NOMO-1 treated with DMSO at 0.1 percent for 48 hours (cell line): ENCODE results near the gene ARRB1.
"Not testable (repeated sequence)": the region's sequence is repeated elsewhere in the genome, so short reads cannot be mapped to it uniquely, and the experiment has no call there.

Experiments used
- DNase-seq: peaks from one replicate; lab custom pipeline; 2025; ENCODE audit not compliant: unreplicated experiment; lab: John Stamatoyannopoulos, UW

Gene ARRB1

GRCh38 chr11:75371949-75372876 lies 20.8 kb upstream of the ARRB1 start:
- DNase-seq = no peak

- DNase-seq = peak; percentile 59
These were observed 18.2 kb upstream of the ARRB1 start for GRCh38 chr11:75369560-75370255.

DNA sequence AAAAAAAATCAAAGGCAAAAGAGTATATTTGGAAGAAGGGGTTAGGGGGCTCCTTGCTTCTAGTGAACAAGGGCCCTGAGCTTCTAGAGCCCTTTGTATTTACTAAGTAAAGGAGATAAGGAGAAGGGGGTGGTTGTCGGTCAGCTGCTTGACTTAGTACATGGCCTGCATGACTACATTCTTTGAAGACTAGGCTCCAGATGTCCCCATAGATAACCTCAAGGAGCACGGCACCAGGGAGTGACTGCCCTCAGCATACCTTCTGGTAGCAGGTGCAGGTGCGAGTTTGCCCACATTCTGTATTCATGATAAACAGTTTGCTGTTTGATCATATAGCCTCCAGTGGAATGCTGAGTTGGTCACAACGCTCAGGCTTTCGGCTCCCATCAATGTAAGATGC lies 15.4 kb upstream of the ARRB1 start:
- not testable (repeated sequence) for DNase-seq

- peak; percentile 77 for DNase-seq
These were observed 14.3 kb upstream of the ARRB1 start for GRCh38 chr11:75365711-75366181.

- DNase-seq = not testable (repeated sequence)
These were observed 10.8 kb upstream of the ARRB1 start for GRCh38 chr11:75362285-75362684.

GRCh38 chr11:75356613-75357012 lies 5.2 kb upstream of the ARRB1 start:
- DNase-seq = no peak

- DNase-seq = no peak
These were observed 3.6 kb upstream of the ARRB1 start for GRCh38 chr11:75355051-75355450.

- no peak for DNase-seq
These were observed 1.2 kb upstream of the ARRB1 start for GRCh38 chr11:75352588-75353206.

- DNase-seq = peak; percentile 84
These were observed 528 bp upstream of the ARRB1 start for GRCh38 chr11:75351791-75352587.

GRCh38 chr11:75350743-75351540 lies 519 bp downstream of the ARRB1 start:
- peak; percentile 41 for DNase-seq

- DNase-seq = no peak
These were observed 1.2 kb downstream of the ARRB1 start for GRCh38 chr11:75350122-75350742.

- DNase-seq = peak; percentile 41
These were observed 1.8 kb downstream of the ARRB1 start for GRCh38 chr11:75349521-75350116.

DNA sequence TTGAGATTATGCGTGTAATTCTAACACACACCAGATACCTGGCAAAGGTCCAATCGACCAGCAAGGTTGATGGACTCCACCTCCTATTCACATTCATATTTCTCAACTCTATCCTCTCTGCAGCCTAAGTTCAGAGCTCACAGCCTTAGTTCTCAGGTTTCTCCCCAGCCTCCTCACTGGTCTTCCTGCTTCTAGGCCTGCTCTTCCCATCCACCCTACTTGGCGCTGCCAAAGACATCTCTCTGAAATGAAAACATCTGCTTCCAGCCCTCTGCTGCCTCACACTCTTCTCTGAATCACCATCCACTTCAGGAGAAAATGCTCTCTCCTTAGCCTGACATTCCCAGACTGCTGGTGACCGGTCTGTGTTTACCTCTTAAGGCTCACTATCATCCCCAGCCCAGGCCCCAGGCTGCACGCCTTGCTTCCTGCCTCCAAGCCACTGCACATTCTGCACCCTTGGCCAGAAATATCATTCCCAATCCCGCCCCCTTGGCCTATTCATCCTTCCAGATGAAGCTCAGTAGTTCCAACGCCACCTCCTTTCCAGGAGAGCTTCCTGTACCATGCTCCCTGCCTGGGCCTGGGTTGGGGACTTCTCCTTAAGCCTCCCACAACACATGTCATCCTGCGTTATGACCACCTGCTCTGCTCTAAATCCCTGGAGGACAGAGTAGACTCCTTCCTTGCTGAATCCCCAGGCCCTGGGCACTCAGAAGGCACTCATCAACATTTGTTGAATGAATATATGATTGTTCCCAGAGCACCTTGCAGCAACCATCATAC lies 3.5 kb downstream of the ARRB1 start:
- no peak for DNase-seq

- DNase-seq = no peak
These were observed 4.4 kb downstream of the ARRB1 start for GRCh38 chr11:75346912-75347647.

GRCh38 chr11:75346296-75346695 lies 5.2 kb downstream of the ARRB1 start:
- no peak for DNase-seq

- DNase-seq = no peak
These were observed 5.9 kb downstream of the ARRB1 start for GRCh38 chr11:75345455-75346160.
